Lower lobe of right lung (tissue), 2 donors: ENCODE data around the gene TIMM13. TPM values are rescaled to one million over a fixed set of nuclear protein-coding genes. Genes with fewer than 3 reads are reported as not detected.

Experiments
- ATAC-seq, 2 donors: fragments of 200-7000 bp; cut with Tn5 transposase; one replicate each; pipeline ENCODE4 v1.9.1; 2020 to 2022; ENCODE audit warnings: mild to moderate bottlenecking in 2 of 2, moderate library complexity in 2 of 2
- DNase-seq: peaks from one replicate; pipeline ENCODE4 v3.0.0-alpha.2; 2020
- H3K27ac ChIP-seq: fragments of 200-600 bp; one replicate; pipeline ENCODE4 v1.8.0; 2022
- H3K27me3 ChIP-seq: fragments of 200-600 bp; one replicate; pipeline ENCODE4 v1.8.0; 2022; ENCODE audit warnings: low read depth
- H3K36me3 ChIP-seq: fragments of 200-600 bp; one replicate; pipeline ENCODE4 v1.8.0; 2022; ENCODE audit warnings: mild to moderate bottlenecking
- H3K4me1 ChIP-seq: fragments of 200-600 bp; one replicate; pipeline ENCODE4 v1.8.0; 2022
- H3K4me3 ChIP-seq: fragments of 200-600 bp; one replicate; pipeline ENCODE4 v1.8.0; 2022; ENCODE audit warnings: mild to moderate bottlenecking
- H3K9me3 ChIP-seq: fragments of 200-600 bp; one replicate; pipeline ENCODE4 v1.8.0; 2022
- intact Hi-C: fragments of 100-400 bp; cut with DNase I; formaldehyde crosslinking; loops from one replicate; pipeline ENCODE4 v1.11.0; 2022
- total RNA-seq: library from RNA; stranded (reverse); fragmentation: NEBNext Ultra II Directional; extraction: Animal tissue kit (Norgen Biotek cat#: 25700); gene quantifications from one replicate; pipeline ENCODE4 v1.2.1, GENCODE V29; 2021
- TF ChIP-seq, protein P1 (sequence below): fragments of 200-600 bp; IDR thresholded peaks from one replicate; pipeline ENCODE4 v1.8.0; 2022; ENCODE audit warnings: antibody characterized with exemption, mild to moderate bottlenecking
- donor health status: DM: no; HTN: yes; CAD: no; lungs with severe emphysema.

The TIMM13 gene
- total RNA-seq, 1 donor from 2014 or later: 53.3 TPM

- Histone ChIP-seq H3K4me3 (no peak overlapping the region), H3K4me1 (no peaks in the 10 kb centered on the region), H3K27ac (no peak overlapping the region), H3K9me3 (no peaks in the 10 kb centered on the region), H3K36me3 (no peaks in the 10 kb centered on the region), H3K27me3 (no peaks in the 10 kb centered on the region)
- ATAC-seq (peak; percentile 72 to 74), DNase-seq (no peak)
- intact Hi-C loops: no loop called here
- TF ChIP-seq, protein P1, sequence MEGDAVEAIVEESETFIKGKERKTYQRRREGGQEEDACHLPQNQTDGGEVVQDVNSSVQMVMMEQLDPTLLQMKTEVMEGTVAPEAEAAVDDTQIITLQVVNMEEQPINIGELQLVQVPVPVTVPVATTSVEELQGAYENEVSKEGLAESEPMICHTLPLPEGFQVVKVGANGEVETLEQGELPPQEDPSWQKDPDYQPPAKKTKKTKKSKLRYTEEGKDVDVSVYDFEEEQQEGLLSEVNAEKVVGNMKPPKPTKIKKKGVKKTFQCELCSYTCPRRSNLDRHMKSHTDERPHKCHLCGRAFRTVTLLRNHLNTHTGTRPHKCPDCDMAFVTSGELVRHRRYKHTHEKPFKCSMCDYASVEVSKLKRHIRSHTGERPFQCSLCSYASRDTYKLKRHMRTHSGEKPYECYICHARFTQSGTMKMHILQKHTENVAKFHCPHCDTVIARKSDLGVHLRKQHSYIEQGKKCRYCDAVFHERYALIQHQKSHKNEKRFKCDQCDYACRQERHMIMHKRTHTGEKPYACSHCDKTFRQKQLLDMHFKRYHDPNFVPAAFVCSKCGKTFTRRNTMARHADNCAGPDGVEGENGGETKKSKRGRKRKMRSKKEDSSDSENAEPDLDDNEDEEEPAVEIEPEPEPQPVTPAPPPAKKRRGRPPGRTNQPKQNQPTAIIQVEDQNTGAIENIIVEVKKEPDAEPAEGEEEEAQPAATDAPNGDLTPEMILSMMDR: peak; percentile 77
Measured at GRCh38 chr19:2391118-2391725, 36.2 kb downstream of the TIMM13 start.

GRCh38 chr19:2389594-2389993 is 37.8 kb downstream of the TIMM13 start:
- no peaks in the 10 kb centered on the region for H3K9me3 ChIP-seq
- no peak overlapping the region for H3K4me3 ChIP-seq
- H3K4me1 ChIP-seq: no peaks in the 10 kb centered on the region
- DNase-seq (no peak), ATAC-seq (no peak)
- H3K27ac ChIP-seq: no peak overlapping the region
- TF ChIP-seq, protein P1: no peak
- no peaks in the 10 kb centered on the region for H3K36me3 ChIP-seq
- no peaks in the 10 kb centered on the region for H3K27me3 ChIP-seq
- intact Hi-C loops: no loop called here

DNA sequence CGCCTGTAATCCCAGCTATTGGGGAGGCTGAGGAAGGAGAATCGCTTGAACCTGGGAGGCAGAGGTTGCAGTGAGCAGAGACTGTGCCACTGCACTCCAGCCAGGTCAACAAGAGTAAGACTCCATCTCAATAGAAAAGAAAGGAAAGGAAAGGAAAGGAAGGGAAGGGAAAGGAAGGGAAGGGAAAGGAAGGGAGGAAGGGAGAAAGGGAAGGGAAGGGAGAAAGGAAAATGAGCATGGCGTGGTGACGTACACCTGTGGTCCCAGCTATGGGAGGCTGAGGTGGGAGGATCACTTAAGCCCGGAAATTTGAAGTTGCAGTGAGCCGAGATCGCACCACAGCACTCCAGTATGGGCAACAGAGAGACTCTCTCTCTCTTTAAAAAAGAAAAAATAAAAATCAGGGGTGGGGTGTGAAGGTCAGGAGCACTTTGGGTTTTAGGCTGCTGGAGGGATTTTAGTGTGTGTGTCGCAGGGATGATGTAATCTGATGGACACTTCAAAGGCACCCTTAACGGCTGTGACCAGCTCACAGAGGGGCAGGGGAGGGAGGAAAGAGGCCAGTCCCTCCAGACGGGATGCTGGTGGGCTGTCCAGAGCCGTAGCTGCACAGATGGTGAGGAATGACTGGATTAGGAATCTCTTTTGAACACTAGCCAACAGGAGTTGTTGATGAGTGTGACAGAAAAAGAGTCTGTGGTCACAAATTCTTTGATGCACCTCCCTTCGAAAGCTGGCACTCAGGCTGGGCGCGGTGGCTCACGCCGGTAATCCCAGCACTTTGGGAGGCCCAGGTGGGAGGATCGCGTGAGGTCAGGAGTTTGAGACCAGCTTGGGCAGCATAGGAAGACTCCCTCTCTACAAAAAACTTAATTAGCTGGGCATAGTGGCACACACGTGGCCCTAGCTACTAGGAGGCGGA is 39.8 kb downstream of the TIMM13 start:
- Histone ChIP-seq H3K27me3 (no peaks in the 10 kb centered on the region), H3K4me1 (no peaks in the 10 kb centered on the region), H3K9me3 (no peaks in the 10 kb centered on the region), H3K4me3 (no peak overlapping the region), H3K27ac (no peak overlapping the region), H3K36me3 (no peaks in the 10 kb centered on the region)
- intact Hi-C loops: no loop called here
- DNase-seq (no peak), ATAC-seq (no peak)
- TF ChIP-seq, protein P1: no peak

DNA sequence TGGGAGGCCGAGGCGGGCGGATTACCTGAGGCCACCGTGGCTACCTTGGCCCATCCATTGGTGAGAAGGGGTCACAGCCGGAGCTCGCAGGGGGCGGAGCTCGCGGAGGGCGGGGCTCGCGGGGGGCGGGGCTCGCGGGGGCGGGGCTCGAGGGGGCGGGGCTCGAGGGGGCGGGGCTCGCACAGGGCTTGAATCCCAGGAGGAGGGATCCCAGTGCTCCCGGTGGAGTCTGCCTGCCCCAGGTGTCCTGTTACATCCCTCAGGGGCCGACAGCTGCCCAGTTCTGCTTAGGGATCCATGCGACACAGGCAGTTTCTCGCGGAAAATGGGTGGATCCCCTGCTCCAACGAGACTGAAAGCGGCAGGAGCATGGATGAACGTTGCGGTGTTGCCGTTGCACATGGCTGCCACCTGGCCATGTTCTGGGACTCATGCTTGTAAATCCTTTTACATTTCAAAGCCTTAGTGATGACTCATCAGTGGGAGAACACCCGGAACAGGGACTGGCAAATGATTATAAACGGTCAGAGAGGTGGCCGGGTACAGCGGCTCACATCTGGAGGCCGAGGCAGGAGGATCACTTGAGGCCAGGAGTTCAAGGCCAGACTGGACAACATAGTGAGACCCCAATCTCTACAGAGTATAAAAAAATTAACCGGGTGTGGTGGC is 42.2 kb downstream of the TIMM13 start:
- Histone ChIP-seq H3K9me3 (no peaks in the 10 kb centered on the region), H3K27me3 (no peaks in the 10 kb centered on the region), H3K4me3 (no peak overlapping the region), H3K36me3 (no peaks in the 10 kb centered on the region), H3K27ac (no peak overlapping the region), H3K4me1 (no peaks in the 10 kb centered on the region)
- peak; percentile 35 to 41 for ATAC-seq
- intact Hi-C loops: no loop called here
- DNase-seq: no peak
- TF ChIP-seq, protein P1: no peak

DNA sequence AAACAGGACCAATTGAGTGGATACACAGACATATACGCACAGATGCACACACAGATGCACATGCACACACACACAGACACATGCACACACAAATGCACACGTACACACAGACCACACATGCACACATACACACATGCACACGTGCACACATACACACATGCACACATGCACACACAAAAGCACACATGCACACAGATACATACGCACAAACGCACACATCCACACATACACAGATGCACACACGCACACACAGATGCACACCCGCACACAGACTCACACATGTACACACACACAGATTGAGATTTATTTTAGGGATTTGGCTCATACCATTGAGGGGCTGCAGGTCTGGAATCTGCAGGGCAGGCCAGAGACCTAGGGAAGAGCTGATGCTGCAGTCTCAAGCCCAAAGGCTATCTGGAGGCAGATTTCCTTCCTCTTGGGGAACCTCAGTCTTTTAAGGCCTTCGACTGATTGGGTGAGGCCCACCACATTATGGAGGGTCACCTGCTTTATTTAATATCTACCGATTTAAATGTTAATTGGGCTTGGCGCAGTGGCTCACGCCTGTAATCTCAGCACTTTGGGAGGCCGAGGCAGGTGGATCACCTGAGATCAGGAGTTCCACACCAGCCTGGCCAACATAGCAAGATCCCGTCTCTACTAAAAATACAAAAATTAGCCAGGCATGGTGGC is 44.7 kb downstream of the TIMM13 start:
- intact Hi-C loops: no loop called here
- H3K27ac ChIP-seq: no peak overlapping the region
- H3K36me3 ChIP-seq: no peaks in the 10 kb centered on the region
- DNase-seq: no peak
- H3K9me3 ChIP-seq: no peaks in the 10 kb centered on the region
- H3K27me3 ChIP-seq: no peaks in the 10 kb centered on the region
- H3K4me1 ChIP-seq: no peaks in the 10 kb centered on the region
- TF ChIP-seq, protein P1: no peak
- H3K4me3 ChIP-seq: no peak overlapping the region
- ATAC-seq: no peak
